Midbrain (tissue), 1 donor: ENCODE results near the gene RNASE7.

Source experiments
- DNase-seq: peaks from one replicate; lab custom pipeline; 2025; lab: John Stamatoyannopoulos, UW

RNASE7 gene

GRCh38 chr14:21043387-21043973 is 1.3 kb downstream of the RNASE7 start:
- DNase-seq, result no peak

DNA sequence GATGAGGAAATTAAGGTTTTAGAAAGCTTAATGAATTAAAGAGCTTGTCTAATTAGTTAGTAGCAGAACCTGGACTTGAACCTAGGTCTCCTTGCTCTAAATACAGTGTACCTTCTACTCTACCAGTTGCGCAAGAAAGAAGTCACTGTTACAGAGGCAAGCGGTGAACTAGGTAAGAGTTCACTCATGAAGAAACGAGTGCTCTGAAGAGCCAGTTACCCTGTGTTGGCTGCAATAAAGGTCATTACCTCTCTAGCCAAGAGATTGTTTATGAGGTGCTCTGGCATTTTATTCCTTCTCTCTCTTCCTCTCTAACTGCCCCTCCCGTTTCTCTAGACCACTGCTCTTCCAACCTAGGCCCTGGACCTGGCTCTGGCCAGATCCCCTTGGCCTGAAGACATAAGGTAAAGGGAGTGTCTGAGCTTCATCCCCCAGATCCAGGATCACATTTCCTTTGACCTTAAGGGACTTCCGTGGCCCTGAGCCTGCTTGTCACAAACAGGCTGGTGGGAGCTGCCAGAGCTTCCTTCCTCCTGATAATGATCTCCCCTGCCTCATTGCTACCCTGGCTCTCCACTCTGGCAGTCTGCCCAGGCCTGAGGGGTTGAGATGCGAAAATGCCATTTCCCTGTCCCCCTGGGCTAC is 1.9 kb downstream of the RNASE7 start:
- no peak for DNase-seq

DNA sequence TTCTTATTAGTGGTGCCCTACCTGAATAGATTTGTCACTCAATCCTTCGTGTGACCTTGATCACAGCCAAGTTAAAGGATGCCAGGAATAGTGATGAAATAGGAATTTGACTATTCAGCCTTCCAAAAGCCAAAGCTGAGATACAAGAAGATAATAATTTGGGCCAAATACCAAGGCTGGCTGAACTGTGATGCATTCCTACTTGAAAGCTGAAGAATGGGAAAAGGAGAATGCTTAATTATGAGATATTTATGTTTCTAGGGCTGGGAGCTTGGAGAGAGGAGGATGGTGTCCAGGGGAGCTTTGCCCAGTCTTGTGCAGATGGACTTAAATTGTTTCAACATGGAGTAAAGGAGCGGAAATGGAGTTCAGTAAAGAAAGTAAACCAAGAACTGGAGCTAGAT is 5.2 kb downstream of the RNASE7 start:
- DNase-seq, result no peak

- DNase-seq, result no peak
These were observed 6.5 kb downstream of the RNASE7 start for GRCh38 chr14:21048638-21049037.

GRCh38 chr14:21049271-21049673 is 7.1 kb downstream of the RNASE7 start:
- DNase-seq, result no peak

- no peak for DNase-seq
These were observed 8.4 kb downstream of the RNASE7 start for GRCh38 chr14:21050597-21050996.

- no peak for DNase-seq
These were observed 11.3 kb downstream of the RNASE7 start for GRCh38 chr14:21053184-21054122.

DNA sequence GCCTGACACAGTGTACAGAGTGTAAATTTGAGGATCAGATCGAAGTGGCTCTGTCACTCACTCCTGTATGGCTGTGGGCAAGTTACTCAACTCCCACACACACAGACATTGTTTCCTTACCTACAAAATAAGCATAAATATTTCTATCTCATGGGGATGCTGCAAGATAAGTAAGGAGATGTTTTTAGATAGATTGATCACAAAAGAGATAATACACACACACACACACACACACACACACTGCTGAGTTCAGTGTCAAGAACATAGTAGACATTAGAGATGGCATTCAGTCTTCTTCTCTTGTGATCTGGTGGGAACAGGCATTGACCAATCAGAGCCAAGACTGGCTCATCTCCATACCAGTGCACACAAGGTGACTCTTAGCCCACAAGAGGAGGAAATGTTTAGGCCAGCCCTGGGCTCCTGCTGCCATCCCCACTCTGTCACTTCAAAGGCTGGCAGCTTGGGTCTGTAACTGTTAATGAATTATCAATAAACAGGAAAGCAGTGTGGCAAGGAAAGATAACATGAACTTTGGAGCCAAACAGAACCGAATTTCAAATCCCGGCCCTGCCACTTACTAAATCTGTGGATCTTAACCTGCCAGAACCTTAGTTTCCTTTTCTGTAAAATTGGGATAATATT is 12.1 kb downstream of the RNASE7 start:
- DNase-seq, result no peak

GRCh38 chr14:21054768-21055145 is 12.6 kb downstream of the RNASE7 start:
- DNase-seq, result no peak

DNA sequence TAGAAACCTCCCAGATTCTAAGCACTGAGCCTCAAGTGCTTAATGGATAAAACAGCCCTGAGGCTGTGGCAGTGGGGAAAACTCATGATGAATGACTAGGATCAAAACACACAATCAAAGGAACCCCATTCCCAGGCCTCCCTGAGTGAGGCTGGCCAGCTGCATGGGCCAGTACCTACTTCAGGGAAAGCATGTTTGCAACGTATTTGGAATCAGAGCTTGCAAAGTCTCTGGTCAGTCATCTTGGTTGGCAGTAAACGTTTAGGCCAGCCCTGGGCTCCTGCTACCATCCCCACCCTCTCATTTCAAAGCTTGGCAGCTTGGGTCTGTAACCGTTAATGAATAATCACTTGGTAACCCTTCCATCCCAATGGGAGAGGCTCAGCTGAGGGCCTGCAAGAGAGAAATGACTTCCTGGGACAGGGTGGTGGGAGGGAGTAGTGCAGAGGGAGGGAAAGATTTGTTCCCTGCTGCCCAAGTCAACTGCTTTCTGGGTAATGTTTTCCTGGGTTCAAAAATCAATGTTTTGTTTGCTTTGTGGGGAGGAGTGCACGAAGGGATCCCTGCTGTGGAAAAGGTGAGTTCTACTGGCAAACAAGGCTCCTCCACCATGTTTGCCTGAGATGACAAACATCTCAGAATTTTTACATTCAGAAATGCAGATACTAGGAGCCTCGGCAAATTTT is 13.4 kb downstream of the RNASE7 start:
- DNase-seq, result no peak

DNA sequence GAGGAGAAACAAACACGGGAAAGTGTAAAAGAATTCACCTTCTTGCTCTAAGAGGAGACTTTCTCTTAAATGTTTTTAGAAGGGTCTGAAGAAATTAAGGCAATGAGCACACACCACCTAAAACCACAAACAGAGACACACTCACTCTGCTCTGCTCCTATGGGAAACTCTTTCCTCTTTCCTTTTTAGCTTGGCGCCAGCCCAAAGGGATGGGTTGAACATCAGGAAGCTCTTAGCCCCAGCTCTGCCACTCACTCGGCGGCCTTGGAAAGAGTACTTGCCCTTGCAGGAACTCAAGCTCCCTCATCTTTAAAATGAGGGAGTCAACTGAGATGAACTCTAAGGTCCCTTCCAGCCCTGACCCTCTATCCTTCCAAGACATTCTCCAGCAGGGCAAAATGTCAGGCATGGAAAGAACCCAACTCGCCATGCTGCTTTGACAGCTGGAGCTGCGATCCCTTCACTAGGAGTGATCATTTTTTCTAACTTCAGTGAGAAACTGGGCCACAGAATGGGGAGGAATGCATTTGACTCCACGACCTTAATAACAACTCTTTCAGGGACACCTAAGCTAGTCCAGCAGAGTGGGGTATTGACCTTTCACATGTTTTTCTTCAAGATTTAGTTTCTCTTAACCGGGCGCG is 14.5 kb downstream of the RNASE7 start:
- DNase-seq, result no peak

DNA sequence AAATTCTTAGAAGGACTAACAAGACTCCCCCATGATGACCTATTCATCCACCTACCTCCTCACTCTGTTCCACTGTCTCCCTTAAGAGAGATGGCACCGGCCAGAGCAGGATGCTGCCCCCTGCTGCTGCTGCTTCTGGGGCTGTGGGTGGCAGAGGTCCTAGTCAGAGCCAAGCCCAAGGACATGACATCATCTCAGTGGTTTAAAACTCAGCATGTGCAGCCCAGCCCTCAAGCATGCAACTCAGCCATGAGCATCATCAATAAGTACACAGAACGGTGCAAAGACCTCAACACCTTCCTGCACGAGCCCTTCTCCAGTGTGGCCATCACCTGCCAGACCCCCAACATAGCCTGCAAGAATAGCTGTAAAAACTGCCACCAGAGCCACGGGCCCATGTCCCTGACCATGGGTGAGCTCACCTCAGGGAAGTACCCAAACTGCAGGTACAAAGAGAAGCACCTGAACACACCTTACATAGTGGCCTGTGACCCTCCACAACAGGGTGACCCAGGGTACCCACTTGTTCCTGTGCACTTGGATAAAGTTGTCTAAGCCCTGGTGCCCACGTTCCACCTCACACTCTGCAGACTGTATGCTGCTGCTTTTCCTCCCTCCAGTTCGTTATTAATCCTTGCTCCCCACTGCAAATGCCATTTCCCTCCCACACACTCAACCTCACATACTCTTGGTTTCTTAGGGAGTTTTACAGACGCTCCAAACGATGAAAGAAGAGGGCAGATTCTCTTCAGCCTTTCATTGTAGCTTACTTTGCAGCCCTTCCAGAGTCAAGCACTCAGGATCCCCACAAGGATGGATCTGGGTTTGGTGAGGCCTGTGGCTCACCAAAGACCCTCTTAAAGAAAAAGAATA is 15.9 kb downstream of the RNASE7 start, which contains the start of gene RNASE8:
TSS of gene RNASE8 (plus strand) at position 20 of the 873 bp plus-strand sequence. CDS start at position 91, 71 bp downstream.
- DNase-seq, result no peak

- DNase-seq, result no peak
These were observed 16.7 kb downstream of the RNASE7 start for GRCh38 chr14:21058903-21059302.

DNA sequence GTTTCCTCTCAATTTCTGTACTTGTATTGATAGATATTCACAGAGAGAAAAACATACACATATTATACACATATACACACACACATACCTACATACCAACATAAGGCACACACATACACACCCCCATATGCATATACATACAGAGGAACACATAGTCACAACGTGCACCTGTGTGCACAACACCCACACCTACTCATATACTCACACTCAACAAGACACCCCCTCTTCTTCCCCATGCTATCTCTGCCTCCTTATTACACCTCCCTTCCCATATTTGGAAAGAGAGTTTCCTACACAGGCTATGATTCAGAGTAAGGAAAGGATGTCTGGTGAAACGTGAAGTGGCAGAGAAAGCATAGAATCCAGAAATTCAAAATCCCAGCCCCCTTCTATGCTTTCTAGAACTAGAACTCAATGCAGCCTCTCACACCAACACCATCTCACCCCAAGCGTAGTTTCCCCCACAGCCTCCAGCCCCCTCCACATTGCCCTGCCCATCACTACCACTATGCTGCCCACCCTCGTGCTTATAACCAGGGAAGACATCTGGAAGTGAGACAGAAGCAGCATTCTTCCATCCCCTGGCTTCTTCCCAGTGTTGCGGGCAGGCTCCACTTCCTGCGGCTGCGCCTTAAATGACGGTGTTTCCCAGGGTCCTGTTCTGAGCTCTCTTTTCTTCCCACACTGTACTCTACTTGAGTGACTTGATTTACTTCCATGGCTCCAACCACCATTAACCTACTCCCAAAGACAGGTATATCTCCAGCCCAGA is 17.9 kb downstream of the RNASE7 start:
- DNase-seq, result no peak

DNA sequence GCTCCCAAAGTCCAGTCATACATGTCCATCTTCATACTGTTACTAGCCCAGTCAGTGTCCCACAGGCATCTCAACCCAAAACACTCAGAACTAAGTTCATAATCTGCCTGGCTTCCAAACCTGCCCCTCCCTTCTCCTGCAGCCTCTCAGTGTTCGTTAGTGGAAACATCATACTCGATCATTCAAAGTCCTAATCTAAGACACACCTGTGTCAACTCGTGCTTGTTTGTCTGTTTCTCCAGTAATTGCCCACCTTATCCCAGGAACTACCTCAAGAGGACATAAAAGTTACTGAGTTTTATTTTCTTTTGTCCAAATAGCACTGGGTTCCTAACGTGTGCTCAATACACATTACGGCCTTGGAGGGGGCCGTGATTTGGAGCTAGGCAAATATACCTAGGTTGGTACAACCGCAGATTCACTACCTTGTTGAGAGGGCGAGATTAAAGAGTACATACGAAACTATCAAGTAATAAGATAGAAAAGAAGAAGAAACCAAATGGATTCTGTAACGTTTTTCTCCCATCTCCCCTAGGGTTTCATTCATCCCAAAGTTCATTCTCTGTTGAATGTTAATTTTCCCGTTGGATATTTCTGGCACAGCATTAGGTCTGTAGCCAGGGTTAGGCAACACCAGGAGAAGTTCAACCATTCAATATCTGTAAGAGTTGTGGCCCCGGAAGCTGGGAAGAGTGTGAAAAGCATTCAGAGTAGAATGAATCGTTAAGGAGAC is 18.6 kb downstream of the RNASE7 start:
- DNase-seq, result no peak

DNA sequence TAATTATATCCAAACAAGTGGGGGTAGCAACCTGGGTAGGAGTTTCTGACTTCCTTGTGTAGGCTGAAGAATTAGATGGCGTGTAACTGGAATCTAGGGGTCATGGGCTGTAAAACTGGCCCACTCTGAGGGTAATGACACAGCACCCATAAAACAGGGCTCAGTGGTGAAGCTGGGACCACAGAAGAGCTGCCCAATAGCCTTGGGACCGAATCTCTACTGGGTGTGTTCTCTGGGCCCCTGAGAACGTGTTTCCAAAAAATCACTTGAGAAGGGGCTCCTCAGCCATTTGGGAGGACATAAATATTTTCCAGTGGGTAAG is 19.1 kb downstream of the RNASE7 start:
- no peak for DNase-seq

DNA sequence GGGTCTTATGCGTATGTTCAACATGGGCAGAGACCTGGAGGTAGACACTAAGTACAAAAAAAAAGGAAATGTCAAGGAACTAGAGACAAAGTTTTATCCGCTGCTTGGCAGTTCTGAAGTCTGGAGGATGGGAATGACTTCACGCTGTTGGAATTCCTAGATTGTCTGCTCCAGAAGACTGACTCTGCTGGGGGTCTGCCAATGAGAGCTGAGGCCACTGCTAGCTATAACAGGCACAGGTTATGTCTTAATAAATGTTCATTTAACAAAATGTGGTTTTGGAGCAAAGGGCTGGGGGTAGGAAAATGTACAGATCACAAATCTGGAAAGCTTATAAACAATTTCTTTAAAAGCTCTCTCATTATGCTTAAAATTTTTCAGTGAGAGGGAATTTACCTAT is 21.3 kb downstream of the RNASE7 start:
- DNase-seq, result no peak

DNA sequence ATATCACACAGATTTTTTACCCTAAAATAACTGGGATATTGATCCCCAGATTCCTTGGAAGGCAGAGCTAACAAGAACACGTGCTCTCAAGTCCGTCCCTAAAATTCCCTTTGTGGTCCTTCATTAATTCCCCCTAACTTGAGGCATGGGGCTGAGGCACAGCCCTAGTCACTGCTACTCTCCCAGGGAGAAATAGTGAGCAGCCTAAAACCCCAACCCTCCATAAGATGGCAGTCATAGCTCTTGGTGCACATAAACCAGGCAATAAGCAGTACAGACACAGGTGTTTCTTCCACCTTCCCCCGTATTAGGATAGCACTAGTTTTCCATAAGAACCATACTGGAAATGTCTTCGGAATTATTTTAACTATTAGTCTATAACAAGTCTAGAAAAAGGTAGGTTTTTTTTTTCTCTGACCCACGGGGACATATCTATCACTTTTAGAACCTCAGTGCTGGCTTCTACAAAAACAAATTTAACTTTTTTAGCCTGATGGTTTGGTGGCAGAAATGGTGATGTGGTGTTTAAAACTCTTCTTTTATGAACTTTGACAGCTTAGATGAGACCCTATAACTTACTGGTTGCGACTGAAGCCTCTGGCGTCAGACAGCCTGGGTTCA is 24.8 kb downstream of the RNASE7 start:
- no peak for DNase-seq
